H7 (cell line): ENCODE measurements around the gene GJC2. TPM values are rescaled to one million over a fixed set of nuclear protein-coding genes. Genes with fewer than 3 reads are reported as not detected.

ENCODE experiments used
- DNase-seq: peaks from one replicate; pipeline ENCODE4 v3.0.0; 2012
- H3K27me3 ChIP-seq: 2 replicates; pipeline ENCODE4 v1.6.0; 2011; ENCODE audit warnings: mild to moderate bottlenecking, low read length; ENCODE audit not compliant: control insufficient read depth, insufficient read depth
- H3K36me3 ChIP-seq: replicated peaks from 2 replicates; pipeline ENCODE4 v1.5.1; 2011; ENCODE audit warnings: low read length; ENCODE audit not compliant: control insufficient read depth, insufficient read depth
- H3K4me3 ChIP-seq: 2 replicates; pipeline ENCODE4 v1.5.1; 2011; ENCODE audit warnings: low read depth, mild to moderate bottlenecking, control low read depth, low read length, moderate library complexity; ENCODE audit not compliant: insufficient read depth
- total RNA-seq: library from RNA; depleted of rRNA; stranded (reverse); fragments of >200 nt; shearing (Covaris generic); gene quantifications from 2 replicates; pipeline ENCODE4 v1.2.3, GENCODE V29; 2014; rRNA removed

Gene GJC2
- total RNA-seq, result 1.7 TPM in 2 replicates

DNA sequence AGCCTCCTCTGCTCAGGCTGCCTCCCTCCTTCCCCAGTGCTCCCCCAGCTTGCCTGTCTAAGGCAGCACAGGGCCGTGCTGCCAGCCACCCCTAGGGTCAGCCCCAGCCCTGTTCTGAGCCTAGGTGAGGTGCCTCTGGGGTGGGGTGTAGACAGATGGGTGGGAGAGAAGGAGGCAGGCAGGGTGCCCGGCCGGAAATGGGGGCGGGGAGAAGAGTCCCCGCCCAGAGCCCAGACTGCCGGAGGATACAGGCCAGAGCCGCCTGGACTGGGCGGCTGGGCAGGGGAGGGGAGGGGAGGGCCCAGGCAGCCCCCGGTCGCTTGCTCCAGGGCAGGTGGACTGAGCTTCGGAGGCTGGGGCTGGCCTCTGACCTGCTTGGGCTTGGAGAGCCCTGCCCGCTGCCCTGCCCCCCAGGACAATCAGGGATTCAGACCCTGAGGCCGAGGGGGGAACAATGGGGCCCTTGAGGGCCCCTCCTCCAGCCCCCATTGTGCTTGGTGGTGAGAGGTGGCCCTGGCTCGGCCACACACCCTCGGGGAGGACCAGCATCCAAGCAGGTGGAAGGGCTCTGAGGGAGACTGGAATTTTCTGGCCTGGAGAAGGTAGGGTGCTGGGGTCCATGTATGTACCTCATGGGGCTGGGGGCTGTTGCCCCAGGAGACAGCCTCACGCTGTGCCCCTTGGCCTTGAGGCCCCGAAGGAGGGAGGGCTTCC lies at the start of gene GJC2:
TSS of gene GJC2 (plus strand) at position 525 of the 714 bp plus-strand sequence. CDS start 7,829 bp downstream, outside the sequence.
- Histone ChIP-seq H3K27me3 (no peaks in the 10 kb centered on the region), H3K36me3 (no peaks in the 10 kb centered on the region), H3K4me3 (peak within 1 kb of the TSS; percentile 5; the same call in 1 of the 2 replicates)
- DNase-seq, result peak; percentile 91

- DNase-seq, result peak; percentile 45
- H3K4me3 ChIP-seq, result no peak overlapping the region
- H3K36me3 ChIP-seq, result peaks cover 19% of the 10 kb centered on the region
- H3K27me3 ChIP-seq, result no peaks in the 10 kb centered on the region
These were observed 48.7 kb upstream of the GJC2 start for GRCh38 chr1:228100822-228101613.

GRCh38 chr1:228101614-228101993 lies 48.1 kb upstream of the GJC2 start:
- Histone ChIP-seq H3K4me3 (peak overlapping the region; percentile 95), H3K36me3 (peaks cover 24% of the 10 kb centered on the region), H3K27me3 (no peaks in the 10 kb centered on the region)
- DNase-seq, result no peak

- peak; percentile 95 for DNase-seq
- Histone ChIP-seq H3K27me3 (no peaks in the 10 kb centered on the region), H3K36me3 (peaks cover 23% of the 10 kb centered on the region)
These were observed 47.5 kb upstream of the GJC2 start for GRCh38 chr1:228101994-228102790.

DNA sequence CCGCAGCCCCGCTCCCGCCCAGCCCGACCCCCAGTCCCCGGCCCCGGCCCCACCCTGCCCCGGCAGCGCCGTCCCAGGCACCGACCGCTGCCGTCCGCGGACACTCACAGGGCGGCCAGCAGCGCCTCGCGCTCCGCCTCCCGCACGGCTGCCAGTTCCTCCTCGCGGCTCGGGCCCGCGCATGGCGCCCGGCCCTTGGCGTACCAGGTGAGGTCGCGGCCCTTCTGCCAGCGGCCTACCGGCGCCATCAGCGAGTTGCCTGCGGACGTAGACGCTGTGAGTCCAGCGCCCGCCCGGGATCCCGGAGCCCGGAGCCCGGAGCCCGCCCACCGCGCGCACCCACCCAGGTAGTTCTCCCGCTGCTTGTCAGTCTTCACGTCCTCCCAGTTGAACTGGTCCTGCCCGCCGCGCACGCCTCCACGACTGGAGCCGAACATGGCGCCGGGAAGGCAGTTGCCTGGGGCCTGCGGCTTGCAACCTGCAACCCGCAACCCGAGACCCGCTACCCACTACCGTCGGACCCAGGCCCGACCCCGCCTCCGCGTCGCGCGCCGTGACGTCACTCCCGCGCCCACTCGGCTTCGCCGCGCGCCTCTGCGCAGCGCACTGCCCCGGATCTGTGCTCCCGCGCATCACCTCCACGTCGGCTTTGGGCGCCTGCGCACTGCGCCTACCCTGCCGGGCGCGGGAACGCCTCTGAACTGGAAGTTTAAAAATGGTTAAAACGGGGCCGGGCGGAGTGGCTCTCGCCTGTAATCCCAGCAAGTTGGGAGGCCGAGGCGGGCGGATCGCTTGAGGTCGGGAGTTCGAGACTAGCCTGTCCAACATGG lies 46.7 kb upstream of the GJC2 start, which contains the start of gene C1orf35:
TSS of gene C1orf35 (minus strand) at position 535 of the 830 bp plus-strand sequence. CDS start at position 437, 98 bp downstream.
- peak; percentile 100 for DNase-seq
- peak within 1 kb of the TSS; percentile 95 for H3K4me3 ChIP-seq
- no peaks in the 10 kb centered on the region for H3K27me3 ChIP-seq
- peaks cover 20% of the 10 kb centered on the region for H3K36me3 ChIP-seq

More at GRCh38 chr1:228101994-228102790, 47.5 kb upstream of the GJC2 start:
- peak overlapping the region; percentile 95 for H3K4me3 ChIP-seq

DNA sequence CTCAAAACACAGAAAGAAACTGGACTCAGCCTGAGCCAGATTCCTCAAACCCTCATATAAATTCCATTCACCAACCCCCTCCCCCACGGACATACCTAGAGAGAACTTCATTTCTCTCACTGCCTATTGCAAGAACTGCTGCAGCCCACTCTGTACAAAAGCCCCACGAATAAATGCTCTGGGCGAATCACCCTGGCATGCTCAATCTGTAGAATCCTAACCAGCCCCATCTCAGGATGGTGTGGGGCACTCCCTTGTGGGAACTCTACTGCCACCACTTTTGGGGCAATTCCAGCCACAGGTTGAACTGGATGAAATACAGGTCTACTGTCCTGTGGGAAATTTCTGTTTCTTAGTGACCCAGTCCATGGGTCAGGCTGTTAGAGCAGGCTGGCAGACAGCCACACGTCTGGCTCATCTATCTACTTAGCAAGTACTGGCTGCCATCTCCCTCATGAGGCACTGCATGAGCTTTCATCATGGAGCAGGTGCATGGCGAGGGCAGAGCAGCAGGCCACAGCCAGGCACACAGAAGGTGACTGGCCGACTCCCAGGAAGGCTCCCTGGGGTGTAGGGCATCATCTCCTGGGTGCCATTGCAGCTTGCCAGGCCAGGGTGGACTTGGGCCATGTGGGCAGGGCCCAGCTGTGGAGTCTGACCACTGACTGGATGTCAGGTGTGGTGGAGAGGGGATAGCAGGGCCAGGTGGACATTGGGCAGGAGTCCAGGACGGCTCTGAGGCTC lies 45.0 kb upstream of the GJC2 start:
- Histone ChIP-seq H3K36me3 (peaks cover 12% of the 10 kb centered on the region), H3K4me3 (no peak overlapping the region), H3K27me3 (peaks cover 2% of the 10 kb centered on the region)
- peak; percentile 35 for DNase-seq

- peaks cover 11% of the 10 kb centered on the region for H3K36me3 ChIP-seq
- peaks cover 7% of the 10 kb centered on the region for H3K27me3 ChIP-seq
These were observed 44.3 kb upstream of the GJC2 start for GRCh38 chr1:228105270-228105995.

DNA sequence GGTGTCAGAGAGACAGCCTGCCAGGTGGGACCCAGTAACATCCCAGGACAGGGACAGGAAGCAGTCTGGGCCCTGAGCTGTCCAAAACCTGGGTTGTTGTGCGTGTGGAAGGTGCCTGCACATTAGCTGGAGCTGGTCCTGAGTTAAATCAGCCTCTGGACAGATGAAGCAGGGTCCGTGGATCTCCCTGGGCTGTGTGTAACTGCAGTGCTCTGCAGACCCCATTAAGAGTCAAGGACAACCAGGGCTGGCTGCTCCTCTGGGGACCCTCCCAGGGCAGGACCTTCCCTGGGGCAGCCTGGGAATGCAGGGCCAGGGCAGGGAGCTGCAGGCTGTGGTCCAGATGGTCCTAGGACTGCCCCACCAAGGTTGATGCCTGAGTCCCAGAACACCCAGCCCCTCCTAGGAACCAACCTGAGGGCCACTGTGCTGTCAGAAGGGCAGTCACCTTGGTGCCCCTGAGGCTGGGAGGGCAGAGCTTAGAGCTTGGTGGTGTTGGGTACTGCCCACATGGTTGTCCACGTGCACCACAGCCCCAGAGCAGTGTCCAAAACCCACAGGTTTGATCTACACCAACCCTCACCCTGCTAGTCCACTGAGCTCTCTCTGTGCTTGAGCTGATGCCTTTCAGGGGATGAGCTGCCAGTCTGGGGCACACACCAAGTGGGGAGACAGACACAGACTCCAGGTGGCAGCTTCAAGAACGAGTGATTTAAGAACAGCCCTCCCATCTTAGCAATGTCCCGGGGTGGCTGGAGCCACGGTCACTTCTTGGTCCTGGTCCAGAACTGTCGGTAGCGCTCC lies 43.5 kb upstream of the GJC2 start:
- peaks cover 10% of the 10 kb centered on the region for H3K36me3 ChIP-seq
- no peak overlapping the region for H3K4me3 ChIP-seq
- no peak for DNase-seq
- peaks cover 9% of the 10 kb centered on the region for H3K27me3 ChIP-seq

More at GRCh38 chr1:228105270-228105995, 44.3 kb upstream of the GJC2 start:
- H3K4me3 ChIP-seq, result no peak overlapping the region
- DNase-seq, result peak; percentile 36

GRCh38 chr1:228106800-228107054 lies 43.0 kb upstream of the GJC2 start:
- peaks cover 8% of the 10 kb centered on the region for H3K36me3 ChIP-seq
- no peak overlapping the region for H3K4me3 ChIP-seq
- DNase-seq, result peak; percentile 13
- H3K27me3 ChIP-seq, result peaks cover 9% of the 10 kb centered on the region

- peak; percentile 18 for DNase-seq
- peaks cover 8% of the 10 kb centered on the region for H3K36me3 ChIP-seq
These were observed 42.1 kb upstream of the GJC2 start for GRCh38 chr1:228107636-228108035.

DNA sequence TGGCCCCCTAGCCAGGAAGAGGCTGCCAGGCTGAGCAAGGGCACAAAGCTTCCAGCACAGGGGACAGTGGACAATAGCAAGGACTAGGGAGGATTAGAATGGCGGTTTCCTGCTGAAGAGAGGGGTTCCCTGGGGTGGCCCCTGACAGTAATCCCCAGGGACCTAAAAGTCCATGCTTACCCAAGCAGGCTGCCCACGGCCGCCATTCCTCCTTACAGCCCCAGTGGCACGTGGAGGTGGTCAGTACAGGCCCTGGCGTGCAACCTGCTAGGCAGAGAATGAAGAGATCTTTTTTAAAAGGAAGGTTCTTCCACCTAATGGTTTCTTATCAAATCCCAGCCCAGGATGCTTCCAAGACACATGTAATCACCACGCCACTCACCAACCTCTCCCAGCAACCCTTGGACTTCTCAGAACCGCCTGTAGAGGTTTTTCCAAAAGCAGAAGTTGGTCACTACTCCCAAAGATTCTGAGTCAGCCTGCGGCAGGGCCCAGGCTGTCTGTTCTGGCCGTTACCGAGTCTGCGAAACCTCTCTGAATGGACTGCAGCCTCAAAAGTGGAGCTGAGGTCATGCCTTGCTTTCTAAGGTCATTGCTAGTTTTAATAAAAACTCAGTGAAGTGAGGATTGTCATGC lies 41.6 kb upstream of the GJC2 start:
- Histone ChIP-seq H3K27me3 (peaks cover 9% of the 10 kb centered on the region), H3K36me3 (peaks cover 8% of the 10 kb centered on the region), H3K4me3 (peak overlapping the region; percentile 94)
- peak; percentile 18 for DNase-seq

More at GRCh38 chr1:228107636-228108035, 42.1 kb upstream of the GJC2 start:
- Histone ChIP-seq H3K4me3 (no peak overlapping the region), H3K27me3 (peaks cover 9% of the 10 kb centered on the region)

DNA sequence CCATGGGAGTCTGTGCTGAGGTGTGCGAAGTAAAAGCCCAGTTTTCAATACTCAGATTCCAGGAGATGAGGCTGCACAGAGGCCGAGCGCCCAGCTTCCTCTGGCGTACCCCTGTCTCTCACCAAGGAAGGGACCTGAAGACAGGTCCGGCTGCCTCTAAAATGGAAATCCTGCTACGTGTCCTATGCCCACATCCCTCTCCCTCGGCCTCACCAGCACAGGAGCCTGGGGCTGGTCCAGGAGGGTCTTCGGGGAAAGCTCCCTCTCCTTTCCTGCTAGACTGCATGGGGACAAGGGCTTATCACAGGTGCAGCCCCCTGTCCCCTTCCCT lies 41.0 kb upstream of the GJC2 start:
- H3K27me3 ChIP-seq, result peaks cover 9% of the 10 kb centered on the region
- DNase-seq, result no peak
- peaks cover 8% of the 10 kb centered on the region for H3K36me3 ChIP-seq
- H3K4me3 ChIP-seq, result peak overlapping the region; percentile 94
